A549 (cell line): ENCODE data around the gene C1GALT1. TPM values are rescaled to one million over a fixed set of nuclear protein-coding genes. Genes with fewer than 3 reads are reported as not detected.

Source experiments
- ATAC-seq, 2 experiments: fragments of 200-7000 bp in 1 of 2; fragments of >200 bp in 1 of 2; cut with Nextera tagmentation in 1 of 2; cut with Tn5 transposase in 1 of 2; 3 replicates each; pipeline versions ENCODE4 v1.8.0 to v1.9.1; 2018 to 2020; ENCODE audit warnings: mild to moderate bottlenecking in 1 of 2, moderate library complexity in 1 of 2
- CTCF ChIA-PET: fragments of 300-600 bp; sonication (Branson Sonifier 250); formaldehyde crosslinking; extraction: SDS; loops from one replicate; lab custom pipeline; 2021; ENCODE audit warnings: antibody characterized with exemption, inconsistent platforms; lab: Yijun Ruan, JAX
- POLR2A ChIA-PET: fragments of 350-600 bp; formaldehyde crosslinking; extraction: SDS; loops from one replicate; lab custom pipeline; 2021; ENCODE audit warnings: antibody characterized with exemption, inconsistent platforms; lab: Yijun Ruan, JAX
- DNase-seq, 2 experiments: peaks; one replicate each; pipeline versions ENCODE4 v3.0.0 to v3.0.0-alpha.2; 2011 to 2016; ENCODE audit warnings: low read depth in 1 of 2, low spot score in 1 of 2
- FAIRE-seq: peaks from 2 replicates; lab custom pipeline; 2011; peaks lifted over from hg19 to GRCh38; lab: Jason Lieb, UNC
- H3K27ac ChIP-seq, 2 experiments: fragments of >200 bp; sonication (Bioruptor Twin); formaldehyde crosslinking; 3 replicates each; pipeline ENCODE4 v1.5.1; 2016 to 2017
- H3K4me1 ChIP-seq: fragments of >200 bp; sonication (Bioruptor Twin); formaldehyde crosslinking; 3 replicates; pipeline ENCODE4 v1.6.1; 2016
- H3K4me2 ChIP-seq: fragments of >200 bp; sonication (Bioruptor Twin); formaldehyde crosslinking; 3 replicates; pipeline ENCODE4 v1.6.1; 2016
- H3K4me3 ChIP-seq: fragments of >200 bp; sonication (Bioruptor Twin); formaldehyde crosslinking; 3 replicates; pipeline ENCODE4 v1.5.1; 2016
- H3K9me3 ChIP-seq: fragments of >200 bp; sonication (Bioruptor Twin); formaldehyde crosslinking; 3 replicates; pipeline ENCODE4 v1.6.1; 2016
- ATOH8 ChIP-seq: fragments of 250-450 bp; sonication (Bioruptor Pico); IDR thresholded peaks from 2 replicates; pipeline ENCODE4 v1.5.0; 2020; ENCODE audit warnings: low read depth, mild to moderate bottlenecking, moderate library complexity
- BCL3 ChIP-seq: fragments of >200 bp; sonication (Bioruptor Twin); formaldehyde crosslinking; IDR thresholded peaks from 3 replicates; pipeline ENCODE4 v1.6.1; 2016
- BHLHE40 ChIP-seq: IDR thresholded peaks from 2 replicates; pipeline ENCODE4 v1.6.1; 2012; ENCODE audit warnings: low read depth, low read length, inconsistent platforms
- CBX2 ChIP-seq: fragments of 200-600 bp; sonication (generic); IDR thresholded peaks from 2 replicates; pipeline ENCODE4 v1.6.1; 2016; ENCODE audit warnings: low read depth, mild to moderate bottlenecking, borderline replicate concordance
- CEBPB ChIP-seq, 2 experiments: fragments of >200 bp in 1 of 2; sonication (Bioruptor Twin) in 1 of 2; formaldehyde crosslinking in 1 of 2; IDR thresholded peaks; 2 replicates each; pipeline ENCODE4 v1.6.1; 2012 to 2016
- CHD4 ChIP-seq: fragments of 200-600 bp; sonication (generic); IDR thresholded peaks from 2 replicates; pipeline ENCODE4 v1.6.1; 2016; ENCODE audit warnings: antibody characterized with exemption, mild to moderate bottlenecking, borderline replicate concordance
- E2F6 ChIP-seq: IDR thresholded peaks from 2 replicates; pipeline ENCODE4 v1.6.1; 2012; ENCODE audit warnings: low read depth, borderline replicate concordance
- EHF ChIP-seq: fragments of 250-450 bp; sonication (Bioruptor Pico); IDR thresholded peaks from 2 replicates; pipeline ENCODE4 v1.5.0; 2020; ENCODE audit warnings: mild to moderate bottlenecking
- EHMT2 ChIP-seq: fragments of 200-600 bp; sonication (generic); IDR thresholded peaks from 2 replicates; pipeline ENCODE4 v1.6.1; 2016; ENCODE audit warnings: antibody characterized with exemption, low read depth, mild to moderate bottlenecking, moderate library complexity
- ELK1 ChIP-seq: fragments of 150-350 bp; IDR thresholded peaks from 2 replicates; pipeline ENCODE4 v1.6.1; 2014; ENCODE audit warnings: low read depth, mild to moderate bottlenecking, low read length
- FOSB ChIP-seq: fragments of 250-450 bp; sonication (Bioruptor Pico); IDR thresholded peaks from 2 replicates; pipeline ENCODE4 v1.5.0; 2020; ENCODE audit warnings: mild to moderate bottlenecking, moderate library complexity
- FOXS1 ChIP-seq: fragments of 250-450 bp; sonication (Bioruptor Pico); IDR thresholded peaks from 2 replicates; pipeline ENCODE4 v1.5.0; 2020; ENCODE audit warnings: mild to moderate bottlenecking, moderate library complexity
- HDAC2 ChIP-seq: fragments of 200-600 bp; sonication (generic); IDR thresholded peaks from 2 replicates; pipeline ENCODE4 v1.6.1; 2016
- HES2 ChIP-seq: fragments of >200 bp; sonication (Bioruptor Twin); formaldehyde crosslinking; IDR thresholded peaks from 2 replicates; pipeline ENCODE4 v1.6.1; 2016
- HEYL ChIP-seq: fragments of 250-450 bp; sonication (Bioruptor Pico); IDR thresholded peaks from 2 replicates; pipeline ENCODE4 v1.8.0; 2021; ENCODE audit warnings: mild to moderate bottlenecking, moderate library complexity
- JUNB ChIP-seq: fragments of >200 bp; sonication (Bioruptor Twin); formaldehyde crosslinking; IDR thresholded peaks from 2 replicates; pipeline ENCODE4 v1.6.1; 2016
- NFE2L2 ChIP-seq: fragments of 150-350 bp; conservative IDR thresholded peaks from 2 replicates; pipeline ENCODE4 v1.6.1; 2014; ENCODE audit warnings: low read length
- PHF8 ChIP-seq: fragments of 200-600 bp; sonication (generic); IDR thresholded peaks from 2 replicates; pipeline ENCODE4 v1.6.1; 2016; ENCODE audit warnings: low read depth, mild to moderate bottlenecking, antibody characterized with exemption, moderate library complexity, borderline replicate concordance
- POLR2A ChIP-seq: IDR thresholded peaks from 2 replicates; pipeline ENCODE4 v1.6.1; 2012; ENCODE audit warnings: mild to moderate bottlenecking, low read length
- RAD21 ChIP-seq, 2 experiments: fragments of >200 bp in 1 of 2; sonication (Bioruptor Twin) in 1 of 2; formaldehyde crosslinking in 1 of 2; IDR thresholded peaks in 1 of 2; conservative IDR thresholded peaks in 1 of 2; 2 replicates in 1 of 2; 3 replicates in 1 of 2; pipeline ENCODE4 v1.6.1; 2012 to 2018; ENCODE audit warnings: inconsistent platforms in 1 of 2
- RARB ChIP-seq: fragments of 250-450 bp; sonication (Bioruptor Pico); IDR thresholded peaks from 2 replicates; pipeline ENCODE4 v1.8.0; 2021; ENCODE audit warnings: mild to moderate bottlenecking, moderate library complexity
- RFX5 ChIP-seq: fragments of 450-650 bp; IDR thresholded peaks from 2 replicates; pipeline ENCODE4 v1.7.1; 2014; ENCODE audit warnings: antibody characterized with exemption, mild to moderate bottlenecking, moderate library complexity
- TFCP2L1 ChIP-seq: fragments of 250-450 bp; sonication (Bioruptor Pico); IDR thresholded peaks from 2 replicates; pipeline ENCODE4 v1.5.0; 2021; ENCODE audit warnings: mild to moderate bottlenecking
- WGBS: methylation state at CpG from one replicate; pipeline ENCODE4 v1.1.6; 2017; ENCODE audit errors: missing lambda C conversion rate; 5-methylcytosine and 5-hydroxymethylcytosine counted together
- polyA plus RNA-seq, 4 experiments: library from polyadenylated mRNA; depleted of rRNA in 3 of 4; stranded (reverse); fragments of >200 nt; fragmentation: RNase III in 1 of 4; extraction: RNeasy Plus Mini Kit Qiagen cat#74134 plus additional on column Dnase treatment in 1 of 4; gene quantifications; 2 replicates in 3 of 4; 3 replicates in 1 of 4; pipeline ENCODE4 v1.2.3, GENCODE V29; 2011 to 2017

C1GALT1 gene
- polyA plus RNA-seq, 2 of the 4 experiments (the other 2 are of a cell fraction), result 24.1 to 50.1 TPM

- Histone ChIP-seq H3K4me2 (no peak overlapping the region), H3K4me1 (no peaks in the 10 kb centered on the region), H3K4me3 (no peak overlapping the region), H3K9me3 (no peaks in the 10 kb centered on the region), H3K27ac (no peak overlapping the region)
- WGBS, result 65% methylated on average over 9 of the region's 10 CpGs
- CTCF ChIA-PET, result interaction anchor here (1.6 kb wide), 1 partner anchor 166 kb away, joined by 3 read pairs; no protein-coding TSS in a partner anchor
- DNase-seq (no peak), FAIRE-seq (no peak), ATAC-seq (no peak; a peak in 1 of 6 replicates)
- POLR2A ChIA-PET, result no interaction called here
- TF ChIP-seq TFCP2L1 (CRISPR knock-in tag) (no peak), EHMT2 (no peak), EHF (CRISPR knock-in tag) (no peak), CHD4 (no peak), CEBPB (IDR thresholded peaks at IDR 0.05) (no peak), HEYL (CRISPR knock-in tag) (no peak), BHLHE40 (no peak), RARB (no peak), ATOH8 (no peak), PHF8 (no peak), HES2 (no peak), CBX2 (no peak), E2F6 (no peak), FOSB (CRISPR knock-in tag) (no peak)
Measured at GRCh38 chr7:7271094-7271874, 88.9 kb downstream of the C1GALT1 start.

GRCh38 chr7:7272294-7272693 lies 90.0 kb downstream of the C1GALT1 start:
- ChIA-PET CTCF (no interaction called here), POLR2A (no interaction called here)
- Histone ChIP-seq H3K4me3 (no peak overlapping the region), H3K4me1 (no peaks in the 10 kb centered on the region), H3K27ac (no peak overlapping the region), H3K4me2 (no peak overlapping the region), H3K9me3 (no peaks in the 10 kb centered on the region)
- no peak for DNase-seq
- 9% methylated on average over 1 of the region's 1 CpG for WGBS
- no peak for FAIRE-seq
- no peak for TF ChIP-seq JUNB
- TF ChIP-seq BCL3, result no peak
- no peak for TF ChIP-seq ELK1
- TF ChIP-seq FOXS1 (CRISPR knock-in tag), result no peak
- TF ChIP-seq RAD21 (conservative IDR thresholded peaks at IDR 0.05 in 1 of 2, IDR thresholded peaks at IDR 0.05 in 1 of 2), result no peak
- TF ChIP-seq HDAC2, result no peak
- TF ChIP-seq RFX5, result no peak
- TF ChIP-seq POLR2A, result no peak
- TF ChIP-seq NFE2L2, result no peak
- no peak for ATAC-seq
